PFSK-1 (cell line): ENCODE results near the gene POLR2A.

Experiments
- POLR2AphosphoS5 ChIP-seq: IDR thresholded peaks from 2 replicates; pipeline ENCODE4 v1.6.1; 2012; ENCODE audit warnings: low read depth, mild to moderate bottlenecking, control low read depth, low read length, moderate library complexity
- SIN3A ChIP-seq: IDR thresholded peaks from 2 replicates; pipeline ENCODE4 v1.6.1; 2012; ENCODE audit warnings: mild to moderate bottlenecking, low read length, moderate library complexity, borderline replicate concordance; ENCODE audit not compliant: insufficient read depth

DNA sequence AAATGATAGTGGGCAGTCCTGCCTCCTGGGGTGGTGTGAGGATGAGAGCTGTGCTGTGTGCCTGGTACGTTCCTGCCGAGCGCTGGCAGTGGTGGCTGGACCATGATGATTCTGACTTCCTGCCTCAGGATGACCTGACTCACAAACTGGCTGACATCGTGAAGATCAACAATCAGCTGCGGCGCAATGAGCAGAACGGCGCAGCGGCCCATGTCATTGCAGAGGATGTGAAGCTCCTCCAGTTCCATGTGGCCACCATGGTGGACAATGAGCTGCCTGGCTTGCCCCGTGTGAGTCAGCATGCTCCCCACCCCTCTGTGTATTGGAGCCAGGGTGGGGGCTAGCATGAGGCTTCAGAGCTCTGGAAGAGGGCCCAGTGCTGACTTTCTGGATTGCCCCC, 13.1 kb downstream of the POLR2A start:
- TF ChIP-seq POLR2AphosphoS5, result no peak; the same call in 1 of the 2 replicates
- no peak for TF ChIP-seq SIN3A
